Measurements from ENCODE around the gene IGSF21.

DNA sequence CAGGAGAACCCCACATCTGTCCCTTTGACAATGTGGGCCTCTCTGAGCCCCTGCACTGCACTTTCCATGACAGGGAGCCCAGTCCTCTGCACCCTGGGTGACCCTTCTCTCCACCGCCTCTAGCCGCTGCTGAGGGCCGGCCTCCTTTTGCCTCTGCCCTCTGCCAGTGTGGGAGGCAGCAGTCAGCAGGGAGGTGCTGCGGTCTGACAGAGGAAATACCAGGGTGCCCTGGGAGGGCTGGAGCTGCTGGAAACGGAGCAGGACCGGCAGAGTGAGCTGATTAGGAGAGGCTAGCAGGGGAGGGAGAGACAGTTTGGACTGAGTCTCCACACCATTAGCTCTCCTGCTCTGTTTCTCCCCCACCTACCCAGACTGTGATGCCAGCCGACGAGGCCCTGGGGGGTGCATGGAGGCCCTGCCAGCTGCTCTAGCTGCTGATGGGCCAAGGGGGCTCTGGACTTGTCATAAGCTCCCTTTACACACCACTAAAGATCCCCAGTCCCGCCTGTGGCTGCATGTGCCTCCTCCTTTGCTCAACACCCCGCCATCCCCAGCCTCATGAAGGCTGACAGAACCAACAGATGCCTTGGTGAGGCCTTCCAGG, 202.1 kb downstream of the IGSF21 start:
- TF ChIP-seq EZH2 (IDR thresholded peaks at IDR 0.05) (no peak), POLR2AphosphoS5 (IDR thresholded peaks at IDR 0.05; ENCODE audit: borderline replicate concordance, low read depth, low read length) (no peak), FOXP2 (optimal IDR thresholded peaks at IDR 0.05; ENCODE audit: control extremely low read depth, extremely low read length, insufficient read depth) (no peak)

All from SK-N-MC (cell line).